PC-9 (cell line): ENCODE data around the gene ENGASE. TPM values are rescaled to one million over a fixed set of nuclear protein-coding genes. Genes with fewer than 3 reads are reported as not detected.

Experiments used
- BruUV-seq: library from RNA; stranded (reverse); fragments of 400-500 nt; replicated peaks from 2 replicates; lab custom pipeline; 2021; lab: Mats Ljungman, UMichigan
- CTCF ChIA-PET: fragments of 300-600 bp; sonication (Branson Sonifier 250); formaldehyde crosslinking; loops from one replicate; lab custom pipeline; 2022; ENCODE audit warnings: antibody characterized with exemption; lab: Charles Lee
- POLR2A ChIA-PET: fragments of 300-600 bp; sonication (Branson Sonifier 250); formaldehyde crosslinking; loops from one replicate; lab custom pipeline; 2022; ENCODE audit warnings: antibody characterized with exemption; ENCODE audit not compliant: unreplicated experiment; lab: Charles Lee
- DNase-seq, 2 experiments: peaks; one replicate each; pipeline versions ENCODE4 v3.0.0 to v3.0.0-alpha.2; 2015 to 2022; ENCODE audit warnings: mixed read lengths in 1 of 2
- H2AFZ ChIP-seq: fragments of 200-600 bp; sonication (generic); 2 replicates; pipeline ENCODE4 v1.8.1; 2017; ENCODE audit warnings: antibody characterized with exemption
- H3F3A ChIP-seq: fragments of 200-600 bp; sonication (generic); 2 replicates; pipeline ENCODE4 v1.8.1; 2017; ENCODE audit warnings: antibody characterized with exemption, mild to moderate bottlenecking, low read depth; ENCODE audit not compliant: insufficient read depth
- H3K27ac ChIP-seq: fragments of 200-600 bp; sonication (generic); 2 replicates; pipeline ENCODE4 v1.6.1; 2016; ENCODE audit warnings: mixed run types
- H3K27me3 ChIP-seq: fragments of 200-600 bp; sonication (generic); 2 replicates; pipeline ENCODE4 v1.6.1; 2016; ENCODE audit warnings: low read depth, mixed run types; ENCODE audit not compliant: insufficient read depth
- H3K36me3 ChIP-seq: fragments of 200-600 bp; sonication (generic); 2 replicates; pipeline ENCODE4 v1.6.1; 2016; ENCODE audit warnings: low read depth, mixed run types
- H3K4me1 ChIP-seq: fragments of 200-600 bp; sonication (generic); replicated peaks from 2 replicates; pipeline ENCODE4 v1.6.1; 2016; ENCODE audit warnings: mixed run types; ENCODE audit not compliant: insufficient read depth
- H3K4me2 ChIP-seq: fragments of 200-600 bp; sonication (generic); 2 replicates; pipeline ENCODE4 v1.6.1; 2017; ENCODE audit warnings: mixed run types
- H3K4me3 ChIP-seq: fragments of 200-600 bp; sonication (generic); 2 replicates; pipeline ENCODE4 v1.6.1; 2016; ENCODE audit warnings: mixed run types
- H3K79me2 ChIP-seq: fragments of 200-600 bp; sonication (generic); 2 replicates; pipeline ENCODE4 v1.6.1; 2017; ENCODE audit warnings: low read depth, mixed run types
- H3K9me2 ChIP-seq: fragments of 200-600 bp; sonication (generic); 2 replicates; pipeline ENCODE4 v1.8.1; 2017; ENCODE audit warnings: mild to moderate bottlenecking; ENCODE audit not compliant: insufficient read depth
- H3K9me3 ChIP-seq: fragments of 200-600 bp; sonication (generic); 2 replicates; pipeline ENCODE4 v1.8.1; 2016; ENCODE audit warnings: low read depth; ENCODE audit not compliant: insufficient read depth
- H4K20me1 ChIP-seq: fragments of 200-600 bp; sonication (generic); 2 replicates; pipeline ENCODE4 v1.8.1; 2017; ENCODE audit not compliant: insufficient read depth
- CTCF ChIP-seq: fragments of 200-600 bp; sonication (generic); conservative IDR thresholded peaks from 2 replicates; pipeline ENCODE4 v1.6.1; 2017; ENCODE audit warnings: mixed run types, antibody characterized with exemption, mild to moderate bottlenecking, moderate library complexity
- EZH2 ChIP-seq: fragments of 200-600 bp; sonication (generic); IDR thresholded peaks from 2 replicates; pipeline ENCODE4 v1.8.0; 2017; ENCODE audit warnings: antibody characterized with exemption, low read depth
- intact Hi-C: fragments of 100-400 bp; cut with micrococcal nuclease; formaldehyde crosslinking; loops from one replicate; pipeline ENCODE4 v1.10.0; 2022; ENCODE audit not compliant: unreplicated experiment
- total RNA-seq: library from RNA; stranded (reverse); gene quantifications from 2 replicates; pipeline ENCODE4 v1.2.3, GENCODE V29; 2021

The ENGASE gene
- total RNA-seq, 1 experiment from 2014 or later, result 15.7 TPM

DNA sequence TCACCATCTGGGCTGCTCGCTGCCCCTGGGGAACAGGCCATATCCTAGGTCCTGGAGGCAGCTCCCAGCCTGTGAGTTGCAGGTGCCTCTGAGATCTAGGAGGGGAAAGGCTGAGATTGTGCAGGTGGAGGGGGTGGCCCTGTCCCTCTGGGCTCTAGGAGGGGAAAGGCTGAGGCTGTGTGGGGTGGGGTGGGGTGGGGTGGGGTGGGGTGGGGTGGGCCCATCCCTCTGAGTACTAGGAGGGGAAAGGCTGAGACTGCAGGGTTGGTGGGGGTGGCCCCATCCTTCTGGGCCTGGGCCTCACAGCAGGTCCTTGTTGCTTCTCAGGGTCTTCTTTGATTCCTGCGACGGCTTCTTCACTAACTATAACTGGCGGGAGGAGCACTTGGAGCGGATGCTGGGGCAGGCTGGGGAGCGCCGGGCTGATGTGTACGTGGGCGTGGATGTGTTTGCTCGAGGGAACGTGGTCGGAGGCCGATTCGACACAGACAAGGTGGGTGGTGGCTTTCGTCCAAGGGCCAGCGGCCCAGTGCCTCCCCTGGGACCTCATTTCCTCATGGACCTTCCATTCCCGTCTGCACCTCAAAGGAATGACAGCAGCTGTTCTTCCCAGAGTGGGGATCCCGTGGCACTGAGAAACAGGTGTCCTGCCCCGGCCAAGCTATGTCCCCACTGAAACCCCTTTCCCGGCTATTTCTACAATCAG lies 7.1 kb downstream of the ENGASE start:
- no peaks in the 10 kb centered on the region for H3K79me2 ChIP-seq
- H3K27ac ChIP-seq, result no peak overlapping the region
- no peak overlapping the region for H3K4me3 ChIP-seq
- H3K4me1 ChIP-seq, result no peaks in the 10 kb centered on the region
- CTCF ChIA-PET, result interaction anchor here (0.5 kb wide), 1 partner anchor 86 kb away, joined by 6 read pairs; no protein-coding TSS in a partner anchor
- H2AFZ ChIP-seq, result no peak overlapping the region
- H3K36me3 ChIP-seq, result no peaks in the 10 kb centered on the region
- no peaks in the 10 kb centered on the region for H3K9me3 ChIP-seq
- H3K4me2 ChIP-seq, result no peak overlapping the region
- no peaks in the 10 kb centered on the region for H3K9me2 ChIP-seq
- no TSS peak for BruUV-seq
- no peaks in the 10 kb centered on the region for H3K27me3 ChIP-seq
- POLR2A ChIA-PET, result no interaction called here
- no peaks in the 10 kb centered on the region for H3F3A ChIP-seq
- intact Hi-C loops, result loop anchor here (1.0 to 2.0 kb wide), 2 partner anchors 35 to 95 kb away; no protein-coding TSS in a partner anchor
- H4K20me1 ChIP-seq, result no peaks in the 10 kb centered on the region
- no peak for DNase-seq
- TF ChIP-seq CTCF, result no peak
- no peak for TF ChIP-seq EZH2

GRCh38 chr17:79082311-79083190 lies 7.9 kb downstream of the ENGASE start:
- ChIA-PET CTCF (interaction anchor here (0.5 to 1.1 kb wide), 6 partner anchors 8 to 321 kb away, joined by 3 to 11 read pairs (median 4); partner anchors contain the start of gene ENGASE), POLR2A (no interaction called here)
- Histone ChIP-seq H3K27me3 (no peaks in the 10 kb centered on the region), H4K20me1 (no peaks in the 10 kb centered on the region), H3K4me1 (no peaks in the 10 kb centered on the region), H3K9me2 (no peaks in the 10 kb centered on the region), H3K27ac (no peak overlapping the region), H3K36me3 (no peaks in the 10 kb centered on the region), H3K4me3 (no peak overlapping the region), H3F3A (no peaks in the 10 kb centered on the region), H3K9me3 (no peaks in the 10 kb centered on the region), H3K79me2 (no peaks in the 10 kb centered on the region), H3K4me2 (no peak overlapping the region), H2AFZ (no peak overlapping the region)
- intact Hi-C loops, result loop anchor here (1.0 to 2.0 kb wide), 2 partner anchors 36 to 96 kb away; no protein-coding TSS in a partner anchor
- TF ChIP-seq EZH2 (no peak), CTCF (peak; percentile 80)
- BruUV-seq, result no TSS peak
- DNase-seq, result peak in 1 of 2 experiments; percentile 61

- H3K36me3 ChIP-seq, result no peaks in the 10 kb centered on the region
- H2AFZ ChIP-seq, result no peak overlapping the region
- no peaks in the 10 kb centered on the region for H3F3A ChIP-seq
- H3K4me3 ChIP-seq, result no peak overlapping the region
- H3K4me1 ChIP-seq, result no peaks in the 10 kb centered on the region
- H3K9me3 ChIP-seq, result no peaks in the 10 kb centered on the region
- ChIA-PET POLR2A (no interaction called here), CTCF (interaction anchor here (0.5 to 1.1 kb wide), 4 partner anchors 9 to 320 kb away, joined by 3 to 5 read pairs (median 4); partner anchors contain the start of gene ENGASE)
- no peaks in the 10 kb centered on the region for H3K9me2 ChIP-seq
- no peaks in the 10 kb centered on the region for H4K20me1 ChIP-seq
- H3K27ac ChIP-seq, result no peak overlapping the region
- no peak overlapping the region for H3K4me2 ChIP-seq
- no peak for TF ChIP-seq CTCF
- TF ChIP-seq EZH2, result no peak
- no peaks in the 10 kb centered on the region for H3K27me3 ChIP-seq
- no peak for DNase-seq
- intact Hi-C loops, result loop anchor here (2.0 kb wide), 1 partner anchor 97 kb away; no protein-coding TSS in a partner anchor
- H3K79me2 ChIP-seq, result no peaks in the 10 kb centered on the region
- BruUV-seq, result no TSS peak
These were observed 8.8 kb downstream of the ENGASE start for GRCh38 chr17:79083191-79083971.
